Breast epithelium (tissue), 3 donors: ENCODE measurements around the gene XKR7.

ENCODE experiments used
- CTCF ChIP-seq, 3 donors: fragments of 450-650 bp; IDR thresholded peaks; one replicate each; pipeline ENCODE4 v1.5.1; 2016 to 2017; ENCODE audit warnings: antibody characterized with exemption in 3 of 3, mild to moderate bottlenecking in 3 of 3, moderate library complexity in 3 of 3
- POLR2A ChIP-seq: fragments of 450-650 bp; IDR thresholded peaks from one replicate; pipeline ENCODE4 v1.6.1; 2016; ENCODE audit warnings: antibody characterized with exemption, mild to moderate bottlenecking, moderate library complexity
- POLR2AphosphoS5 ChIP-seq, 3 donors: sonication (generic); formaldehyde crosslinking; IDR thresholded peaks; one replicate each; pipeline ENCODE4 v1.6.1; 2017; ENCODE audit warnings: antibody characterized with exemption in 3 of 3

DNA sequence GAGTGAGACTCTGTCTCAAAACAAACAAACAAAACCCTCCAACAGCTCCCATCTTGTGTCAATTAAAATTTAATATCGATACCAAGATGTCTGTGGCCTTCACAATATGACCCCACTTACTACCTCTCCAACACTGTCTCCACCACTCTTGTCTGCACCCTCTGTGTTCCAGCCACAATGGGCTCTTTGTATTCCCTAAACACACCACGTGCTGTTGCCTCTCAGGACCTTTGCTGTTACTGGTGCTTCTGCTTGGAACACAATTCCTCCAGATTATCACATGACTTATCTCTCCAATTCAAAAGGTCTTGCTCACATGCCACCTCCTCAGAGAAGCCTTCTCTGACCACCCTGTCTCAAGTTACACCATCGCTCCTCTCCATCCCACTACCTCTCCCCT, 78.0 kb downstream of the XKR7 start:
- TF ChIP-seq CTCF (IDR thresholded peaks at IDR 0.05): no peak
- no peak for TF ChIP-seq POLR2A
- no peak for TF ChIP-seq POLR2AphosphoS5 (IDR thresholded peaks at IDR 0.05)
